Activated B cell treated with CpG ODN at 0.5 μM for 24 hours (primary cell): ENCODE results near the gene FADD. TPM values are rescaled to one million over a fixed set of nuclear protein-coding genes. Genes with fewer than 3 reads are reported as not detected.

ENCODE experiments used
- ATAC-seq: fragments of 200-7000 bp; cut with Tn5 transposase; one replicate; pipeline ENCODE4 v1.10.0; 2021; ENCODE audit warnings: low read depth, mild to moderate bottlenecking, moderate library complexity
- CTCF ChIA-PET: fragments of 350-600 bp; sonication (Branson Sonifier 250); formaldehyde crosslinking; loops from one replicate; lab custom pipeline; 2021; ENCODE audit warnings: antibody characterized with exemption; lab: Charles Lee
- POLR2A ChIA-PET: fragments of 350-600 bp; sonication (Branson Sonifier 250); formaldehyde crosslinking; loops from one replicate; lab custom pipeline; 2021; ENCODE audit warnings: antibody characterized with exemption; lab: Charles Lee
- DNase-seq: peaks from one replicate; pipeline ENCODE4 v3.0.0; 2022
- H3K27ac Mint-ChIP-seq: one replicate; pipeline ENCODE4 v1.8.0; 2020; ENCODE audit warnings: mixed read lengths
- H3K27me3 Mint-ChIP-seq: one replicate; pipeline ENCODE4 v1.8.0; 2021; ENCODE audit warnings: mixed read lengths
- H3K36me3 Mint-ChIP-seq: one replicate; pipeline ENCODE4 v1.8.0; 2021; ENCODE audit warnings: low read depth, mixed read lengths
- H3K4me1 Mint-ChIP-seq: one replicate; pipeline ENCODE4 v1.8.0; 2021; ENCODE audit warnings: mixed read lengths
- H3K4me3 Mint-ChIP-seq: one replicate; pipeline ENCODE4 v1.8.0; 2020; ENCODE audit warnings: mild to moderate bottlenecking, mixed read lengths
- H3K9me3 Mint-ChIP-seq: one replicate; pipeline ENCODE4 v1.8.0; 2020; ENCODE audit warnings: mixed read lengths
- intact Hi-C: fragments of 100-400 bp; cut with micrococcal nuclease; formaldehyde crosslinking; loops from one replicate; pipeline ENCODE4 v1.15.1; 2024
- total RNA-seq: library from RNA; stranded (reverse); gene quantifications from 2 replicates; pipeline ENCODE4 v1.2.3, GENCODE V29; 2022
- TF ChIP-seq, protein P1 (sequence below): fragments of 200-600 bp; IDR thresholded peaks from one replicate; pipeline ENCODE4 v1.8.0; 2022; ENCODE audit warnings: antibody characterized with exemption, mild to moderate bottlenecking

Gene FADD
- total RNA-seq, 1 donor from 2014 or later, result 31.2 TPM

DNA sequence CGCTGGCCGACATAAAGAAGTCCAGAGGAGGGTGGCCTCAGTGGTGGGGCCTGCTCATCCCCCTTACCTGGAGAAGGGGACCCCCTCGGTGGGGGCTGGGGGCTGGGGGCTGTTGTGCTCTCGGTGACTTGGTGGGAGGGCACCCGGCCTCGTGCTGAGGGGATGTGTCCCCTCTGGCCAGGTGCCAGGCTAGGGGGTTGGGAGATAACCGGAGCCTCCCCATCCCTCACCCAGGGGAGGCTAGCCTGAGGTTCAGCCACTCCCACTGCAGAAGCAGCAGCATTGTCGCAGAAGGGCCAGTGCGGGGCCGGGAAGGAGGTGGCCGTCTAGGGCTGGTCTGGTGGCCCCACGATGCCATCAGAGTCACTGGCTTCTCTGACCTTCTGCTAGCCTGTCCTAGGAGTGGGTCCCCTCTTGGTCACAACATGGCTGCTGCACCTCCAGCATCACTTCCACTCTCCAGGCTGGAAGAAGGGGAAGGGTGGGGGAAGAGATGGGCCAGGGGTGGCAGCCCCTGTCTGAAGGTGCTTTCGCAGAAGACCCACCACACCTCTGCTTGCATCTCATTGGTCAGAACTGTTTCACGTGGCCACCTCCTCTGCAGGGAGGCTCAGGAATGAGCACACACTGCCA, 44.2 kb upstream of the FADD start:
- TF ChIP-seq, protein P1, sequence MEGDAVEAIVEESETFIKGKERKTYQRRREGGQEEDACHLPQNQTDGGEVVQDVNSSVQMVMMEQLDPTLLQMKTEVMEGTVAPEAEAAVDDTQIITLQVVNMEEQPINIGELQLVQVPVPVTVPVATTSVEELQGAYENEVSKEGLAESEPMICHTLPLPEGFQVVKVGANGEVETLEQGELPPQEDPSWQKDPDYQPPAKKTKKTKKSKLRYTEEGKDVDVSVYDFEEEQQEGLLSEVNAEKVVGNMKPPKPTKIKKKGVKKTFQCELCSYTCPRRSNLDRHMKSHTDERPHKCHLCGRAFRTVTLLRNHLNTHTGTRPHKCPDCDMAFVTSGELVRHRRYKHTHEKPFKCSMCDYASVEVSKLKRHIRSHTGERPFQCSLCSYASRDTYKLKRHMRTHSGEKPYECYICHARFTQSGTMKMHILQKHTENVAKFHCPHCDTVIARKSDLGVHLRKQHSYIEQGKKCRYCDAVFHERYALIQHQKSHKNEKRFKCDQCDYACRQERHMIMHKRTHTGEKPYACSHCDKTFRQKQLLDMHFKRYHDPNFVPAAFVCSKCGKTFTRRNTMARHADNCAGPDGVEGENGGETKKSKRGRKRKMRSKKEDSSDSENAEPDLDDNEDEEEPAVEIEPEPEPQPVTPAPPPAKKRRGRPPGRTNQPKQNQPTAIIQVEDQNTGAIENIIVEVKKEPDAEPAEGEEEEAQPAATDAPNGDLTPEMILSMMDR, result no peak

DNA sequence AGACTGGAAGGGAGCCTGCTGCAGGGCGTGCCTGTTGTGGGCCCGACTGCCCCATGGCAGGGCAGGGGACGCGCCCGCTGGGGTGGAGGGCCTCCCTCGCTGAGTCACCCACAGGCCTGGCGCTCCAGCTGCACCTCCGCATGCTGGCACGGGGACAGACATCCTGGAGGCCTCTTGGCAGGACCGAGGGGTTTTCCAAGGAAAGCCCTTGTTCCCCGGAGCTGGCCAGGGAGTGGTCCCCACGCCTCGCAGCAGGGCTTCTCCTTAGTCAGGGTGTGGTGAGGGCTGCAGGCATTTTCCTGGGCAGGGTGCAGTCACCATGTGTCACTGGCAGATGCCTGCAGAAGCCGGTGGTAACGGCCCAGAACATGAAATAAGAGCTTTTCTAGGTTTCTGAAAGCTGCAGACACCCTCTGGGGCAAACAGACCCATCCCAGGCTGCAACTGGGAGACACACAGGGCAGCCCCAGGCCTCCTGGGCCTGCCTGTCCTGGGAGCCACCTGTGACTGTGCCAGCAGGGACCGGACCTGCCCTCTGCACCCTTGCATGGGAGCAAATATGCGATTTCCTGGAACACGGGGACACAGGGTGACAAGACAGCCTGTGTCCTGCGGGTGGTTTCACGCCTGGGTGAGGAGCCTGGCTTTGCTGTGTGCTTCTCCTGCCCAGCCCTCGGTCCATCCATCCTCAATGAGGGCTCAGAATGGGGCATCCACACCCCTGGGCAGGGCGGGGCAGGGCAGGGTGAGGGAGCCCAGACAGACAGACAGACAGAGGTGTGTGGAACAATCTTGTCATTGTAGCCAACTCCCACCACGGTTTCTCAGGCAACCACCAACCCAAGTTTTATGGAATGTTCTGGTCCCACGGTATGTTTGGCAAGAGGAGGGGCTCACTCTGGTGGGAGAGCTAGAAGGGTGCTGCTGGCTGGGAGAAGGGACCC, 43.2 kb upstream of the FADD start:
- TF ChIP-seq, protein P1, result no peak
- ChIA-PET POLR2A (no interaction called here), CTCF (no interaction called here)
- Mint-ChIP-seq H3K4me3 (no peak overlapping the region), H3K9me3 (peaks cover 3% of the 10 kb centered on the region), H3K4me1 (no peaks in the 10 kb centered on the region), H3K27ac (no peak overlapping the region), H3K27me3 (peaks cover 2% of the 10 kb centered on the region), H3K36me3 (no peaks in the 10 kb centered on the region)
- intact Hi-C loops, result no loop called here
- DNase-seq (no peak), ATAC-seq (no peak)

More for the DNA sequence above, 44.2 kb upstream of the FADD start:
- ChIA-PET CTCF (no interaction called here), POLR2A (no interaction called here)
- no peak for ATAC-seq
- H3K4me1 Mint-ChIP-seq, result no peaks in the 10 kb centered on the region
- DNase-seq, result no peak
- intact Hi-C loops, result no loop called here
- no peak overlapping the region for H3K4me3 Mint-ChIP-seq
- H3K9me3 Mint-ChIP-seq, result peaks cover 3% of the 10 kb centered on the region
- peaks cover 2% of the 10 kb centered on the region for H3K27me3 Mint-ChIP-seq
- no peaks in the 10 kb centered on the region for H3K36me3 Mint-ChIP-seq
- no peak overlapping the region for H3K27ac Mint-ChIP-seq

DNA sequence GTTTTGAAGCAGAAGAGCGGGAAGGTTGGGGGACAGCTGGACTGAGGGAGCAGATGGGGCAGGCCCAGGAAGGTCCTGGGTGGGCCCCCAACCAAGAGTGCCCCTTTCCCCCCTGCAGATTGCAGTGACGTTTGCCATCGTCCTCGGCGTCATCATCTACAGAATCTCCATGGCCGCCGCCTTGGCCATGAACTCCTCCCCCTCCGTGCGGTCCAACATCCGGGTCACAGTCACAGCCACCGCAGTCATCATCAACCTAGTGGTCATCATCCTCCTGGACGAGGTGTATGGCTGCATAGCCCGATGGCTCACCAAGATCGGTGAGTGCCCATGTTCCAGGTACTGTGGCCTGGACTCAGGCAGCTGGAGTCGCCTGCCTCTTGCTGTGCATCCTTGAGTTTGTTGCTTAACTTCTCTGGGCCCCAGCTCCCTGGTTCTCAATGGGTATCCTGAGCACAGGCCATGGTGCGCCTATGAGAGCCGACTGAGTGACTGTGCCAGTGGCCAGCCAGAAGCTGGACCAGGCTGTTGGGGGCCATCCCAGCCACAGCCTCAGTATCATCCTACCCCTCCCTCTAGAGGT, 42.0 kb upstream of the FADD start:
- Mint-ChIP-seq H3K4me1 (no peaks in the 10 kb centered on the region), H3K9me3 (peaks cover 3% of the 10 kb centered on the region), H3K36me3 (no peaks in the 10 kb centered on the region), H3K27ac (no peak overlapping the region), H3K27me3 (peaks cover 4% of the 10 kb centered on the region), H3K4me3 (no peak overlapping the region)
- ATAC-seq (no peak), DNase-seq (no peak)
- TF ChIP-seq, protein P1, result no peak
- intact Hi-C loops, result no loop called here
- CTCF ChIA-PET, result no interaction called here
- POLR2A ChIA-PET, result no interaction called here

DNA sequence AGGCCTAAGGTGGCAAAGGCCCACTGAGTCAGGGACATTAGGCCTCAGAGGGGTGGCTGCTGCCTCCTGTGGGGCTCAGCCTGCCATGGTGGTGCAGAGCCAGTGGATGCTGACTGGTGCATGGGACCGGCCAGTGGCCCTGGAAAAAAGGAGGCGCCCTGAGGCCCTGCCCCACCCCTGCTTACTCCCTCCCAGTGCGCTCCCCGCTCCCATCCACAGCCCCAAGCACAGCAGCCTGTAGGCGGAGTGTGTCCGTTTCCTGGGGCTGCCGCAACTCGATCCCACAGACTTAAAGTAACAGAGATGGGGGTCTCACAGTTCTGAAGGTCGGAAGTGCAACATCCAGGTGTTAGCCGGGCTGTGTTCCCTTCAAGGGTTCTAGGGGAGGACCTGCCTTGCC, 38.4 kb upstream of the FADD start:
- no peaks in the 10 kb centered on the region for H3K36me3 Mint-ChIP-seq
- H3K4me1 Mint-ChIP-seq, result no peaks in the 10 kb centered on the region
- DNase-seq (no peak), ATAC-seq (no peak)
- ChIA-PET POLR2A (no interaction called here), CTCF (no interaction called here)
- TF ChIP-seq, protein P1, result no peak
- no peak overlapping the region for H3K4me3 Mint-ChIP-seq
- no peaks in the 10 kb centered on the region for H3K9me3 Mint-ChIP-seq
- H3K27me3 Mint-ChIP-seq, result peaks cover 12% of the 10 kb centered on the region
- intact Hi-C loops, result no loop called here
- H3K27ac Mint-ChIP-seq, result no peak overlapping the region

DNA sequence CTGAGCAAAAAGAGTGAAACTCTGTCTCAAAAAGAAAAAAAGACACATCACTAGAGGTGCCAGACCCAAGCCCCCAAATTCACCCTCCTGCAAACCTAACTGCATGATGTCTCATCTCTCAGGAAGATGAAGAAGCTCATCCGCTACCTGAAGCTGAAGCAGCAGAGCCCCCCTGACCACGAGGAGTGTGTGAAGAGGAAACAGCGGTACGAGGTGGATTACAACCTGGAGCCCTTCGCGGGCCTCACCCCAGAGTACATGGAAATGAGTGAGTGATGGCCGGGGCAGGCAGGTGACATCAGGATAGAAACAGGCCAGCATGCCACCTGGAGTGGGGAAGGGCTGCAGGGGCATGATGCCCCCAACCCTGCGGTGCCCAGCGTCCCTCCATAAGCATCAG, 36.0 kb upstream of the FADD start:
- intact Hi-C loops, result no loop called here
- Mint-ChIP-seq H3K27me3 (peaks cover 10% of the 10 kb centered on the region), H3K9me3 (no peaks in the 10 kb centered on the region), H3K4me1 (no peaks in the 10 kb centered on the region), H3K27ac (no peak overlapping the region), H3K36me3 (no peaks in the 10 kb centered on the region), H3K4me3 (no peak overlapping the region)
- DNase-seq (no peak), ATAC-seq (no peak)
- TF ChIP-seq, protein P1, result no peak
- POLR2A ChIA-PET, result no interaction called here
- CTCF ChIA-PET, result no interaction called here
